Neural cell (in vitro differentiated cells): Measurements from ENCODE around the gene RNF223.

Experiments
- CTCF ChIP-seq: fragments of 450-650 bp; IDR thresholded peaks from 2 replicates; pipeline ENCODE4 v1.5.1; 2014; ENCODE audit warnings: antibody characterized with exemption, mild to moderate bottlenecking, moderate library complexity; ENCODE audit not compliant: poor library complexity, severe bottlenecking
- EP300 ChIP-seq: fragments of 450-650 bp; conservative IDR thresholded peaks from 2 replicates; pipeline ENCODE4 v1.6.1; 2014; ENCODE audit warnings: antibody characterized with exemption, mild to moderate bottlenecking, moderate library complexity; ENCODE audit not compliant: poor library complexity, severe bottlenecking
- EZH2 ChIP-seq: fragments of 200-600, 300-800 bp; shearing (Covaris generic), sonication (generic); IDR thresholded peaks from 2 replicates; pipeline ENCODE4 v1.6.1; 2014; ENCODE audit warnings: antibody characterized with exemption, low read length, borderline replicate concordance, mild to moderate bottlenecking; ENCODE audit not compliant: insufficient read depth, poor library complexity, severe bottlenecking
- MXI1 ChIP-seq: fragments of 450-650 bp; conservative IDR thresholded peaks from 2 replicates; pipeline ENCODE4 v1.6.1; 2014; ENCODE audit warnings: antibody characterized with exemption, mild to moderate bottlenecking; ENCODE audit not compliant: poor library complexity, severe bottlenecking
- POLR2AphosphoS5 ChIP-seq: IDR thresholded peaks from 2 replicates; pipeline ENCODE4 v1.6.1; 2012
- RAD21 ChIP-seq: fragments of 450-650 bp; conservative IDR thresholded peaks from 2 replicates; pipeline ENCODE4 v1.6.1; 2014; ENCODE audit warnings: antibody characterized with exemption, mild to moderate bottlenecking, moderate library complexity
- REST ChIP-seq: IDR thresholded peaks from 2 replicates; pipeline ENCODE4 v1.6.1; 2012; ENCODE audit warnings: borderline replicate concordance
- SMC3 ChIP-seq: fragments of 450-650 bp; conservative IDR thresholded peaks from 2 replicates; pipeline ENCODE4 v1.6.1; 2014; ENCODE audit warnings: antibody characterized with exemption, mild to moderate bottlenecking, moderate library complexity; ENCODE audit not compliant: poor library complexity
- TAF1 ChIP-seq: IDR thresholded peaks from 2 replicates; pipeline ENCODE4 v1.6.1; 2012; ENCODE audit warnings: low read depth

GRCh38 chr1:1121611-1122077 is 47.5 kb upstream of the RNF223 start:
- no peak for TF ChIP-seq CTCF
- no peak for TF ChIP-seq POLR2AphosphoS5
- no peak for TF ChIP-seq MXI1
- TF ChIP-seq EZH2, result no peak
- TF ChIP-seq TAF1, result no peak
- TF ChIP-seq RAD21, result no peak
- TF ChIP-seq EP300, result no peak
- no peak for TF ChIP-seq SMC3
- no peak for TF ChIP-seq REST
